GM19025 (cell line): ENCODE data around the gene RAB6A.
"Not testable (repeated sequence)": the region's sequence is repeated elsewhere in the genome, so short reads cannot be mapped to it uniquely, and the experiment has no call there.

Experiments used
- ATAC-seq: cut with Tn5 transposase; IDR thresholded peaks from one replicate; pipeline ENCODE4 v1.9.1; 2021; ENCODE audit warnings: mild to moderate bottlenecking, low read depth, moderate library complexity; ENCODE audit not compliant: unreplicated experiment

The RAB6A gene

GRCh38 chr11:73729594-73730206 lies 31.2 kb downstream of the RAB6A start:
- no peak for ATAC-seq

- no peak for ATAC-seq
These were observed 32.9 kb downstream of the RAB6A start for GRCh38 chr11:73728000-73728399.

GRCh38 chr11:73726825-73727224 lies 34.0 kb downstream of the RAB6A start:
- ATAC-seq: no peak

- ATAC-seq: no peak
These were observed 43.7 kb downstream of the RAB6A start for GRCh38 chr11:73717136-73717535.

GRCh38 chr11:73716153-73717056 lies 44.5 kb downstream of the RAB6A start:
- ATAC-seq: no peak

- no peak for ATAC-seq
These were observed 45.3 kb downstream of the RAB6A start for GRCh38 chr11:73715541-73715940.

GRCh38 chr11:73710964-73711363 lies 49.9 kb downstream of the RAB6A start:
- ATAC-seq: no peak

- ATAC-seq: no peak
These were observed 55.8 kb downstream of the RAB6A start for GRCh38 chr11:73705053-73705452.

GRCh38 chr11:73693899-73694525 lies 66.9 kb downstream of the RAB6A start:
- ATAC-seq: no peak

GRCh38 chr11:73680687-73681086 lies 80.2 kb downstream of the RAB6A start:
- no peak for ATAC-seq

- ATAC-seq: not testable (repeated sequence)
These were observed 84.3 kb downstream of the RAB6A start for GRCh38 chr11:73676552-73676951.

GRCh38 chr11:73671701-73672100 lies 89.2 kb downstream of the RAB6A start:
- ATAC-seq: no peak

- ATAC-seq: no peak
These were observed 90.1 kb downstream of the RAB6A start for GRCh38 chr11:73670808-73671207.

GRCh38 chr11:73667891-73668290 lies 93.0 kb downstream of the RAB6A start:
- no peak for ATAC-seq

- no peak for ATAC-seq
These were observed 96.0 kb downstream of the RAB6A start for GRCh38 chr11:73664877-73665276.

- no peak for ATAC-seq
These were observed 97.0 kb downstream of the RAB6A start for GRCh38 chr11:73663604-73664495.

GRCh38 chr11:73662445-73663157 lies 98.3 kb downstream of the RAB6A start:
- no peak for ATAC-seq

GRCh38 chr11:73661035-73661628 lies 99.7 kb downstream of the RAB6A start:
- ATAC-seq: peak; percentile 85

GRCh38 chr11:73660497-73661034 lies 100.3 kb downstream of the RAB6A start:
- no peak for ATAC-seq
